ENCODE data around the gene MIOS. TPM values are rescaled to one million over a fixed set of nuclear protein-coding genes. Genes with fewer than 3 reads are reported as not detected.

The MIOS gene
- total RNA-seq, 1 donor from 2014 or later, result 62.0 TPM

DNA sequence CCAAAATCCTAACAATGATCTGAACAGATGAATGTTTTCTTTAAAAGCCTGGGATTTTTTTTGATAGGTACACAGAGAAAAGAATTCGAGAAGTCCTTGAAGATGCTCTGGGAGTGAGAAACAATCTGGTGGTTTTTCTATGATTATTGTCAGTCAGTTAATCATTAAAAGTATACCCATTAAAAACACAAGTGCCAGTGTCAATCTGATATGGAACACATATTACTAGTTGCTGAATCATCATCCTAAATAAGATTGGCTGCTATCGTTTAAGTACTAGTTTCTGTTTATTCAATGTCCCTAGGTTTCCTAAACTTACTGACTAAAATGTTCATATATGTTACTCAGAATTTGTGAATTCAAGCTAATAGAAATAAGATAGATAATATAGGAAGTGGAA is 47.2 kb upstream of the MIOS start:
- Mint-ChIP-seq H3K27ac (no peak overlapping the region), H3K4me3 (no peak overlapping the region), H3K27me3 (ENCODE audit: insufficient read depth, low read depth) (no peaks in the 10 kb centered on the region), H3K9me3 (no peaks in the 10 kb centered on the region), H3K36me3 (no peaks in the 10 kb centered on the region), H3K4me1 (peaks cover 8% of the 10 kb centered on the region)
- Histone ChIP-seq H3K79me2 (ENCODE audit: low read depth) (no peaks in the 10 kb centered on the region), H3K4me3 (no peak overlapping the region), H3K36me3 (no peaks in the 10 kb centered on the region), H3K27me3 (no peaks in the 10 kb centered on the region), H3K4me2 (no peak overlapping the region), H3F3A (ENCODE audit: low read depth) (no peaks in the 10 kb centered on the region), H3K27ac (no peak overlapping the region), H2AFZ (replicated peaks) (no peak overlapping the region), H3K4me1 (no peaks in the 10 kb centered on the region), H3K9ac (no peak overlapping the region), H4K20me1 (ENCODE audit: low read depth) (no peaks in the 10 kb centered on the region), H3K9me3 (ENCODE audit: low read depth) (no peaks in the 10 kb centered on the region)
- DNase-seq (ENCODE audit: low spot score), result no peak
- TF ChIP-seq EZH2phosphoT487 (IDR thresholded peaks at IDR 0.05) (no peak), EZH2 (IDR thresholded peaks at IDR 0.05) (no peak)
- TF ChIP-seq, protein P1, sequence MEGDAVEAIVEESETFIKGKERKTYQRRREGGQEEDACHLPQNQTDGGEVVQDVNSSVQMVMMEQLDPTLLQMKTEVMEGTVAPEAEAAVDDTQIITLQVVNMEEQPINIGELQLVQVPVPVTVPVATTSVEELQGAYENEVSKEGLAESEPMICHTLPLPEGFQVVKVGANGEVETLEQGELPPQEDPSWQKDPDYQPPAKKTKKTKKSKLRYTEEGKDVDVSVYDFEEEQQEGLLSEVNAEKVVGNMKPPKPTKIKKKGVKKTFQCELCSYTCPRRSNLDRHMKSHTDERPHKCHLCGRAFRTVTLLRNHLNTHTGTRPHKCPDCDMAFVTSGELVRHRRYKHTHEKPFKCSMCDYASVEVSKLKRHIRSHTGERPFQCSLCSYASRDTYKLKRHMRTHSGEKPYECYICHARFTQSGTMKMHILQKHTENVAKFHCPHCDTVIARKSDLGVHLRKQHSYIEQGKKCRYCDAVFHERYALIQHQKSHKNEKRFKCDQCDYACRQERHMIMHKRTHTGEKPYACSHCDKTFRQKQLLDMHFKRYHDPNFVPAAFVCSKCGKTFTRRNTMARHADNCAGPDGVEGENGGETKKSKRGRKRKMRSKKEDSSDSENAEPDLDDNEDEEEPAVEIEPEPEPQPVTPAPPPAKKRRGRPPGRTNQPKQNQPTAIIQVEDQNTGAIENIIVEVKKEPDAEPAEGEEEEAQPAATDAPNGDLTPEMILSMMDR (IDR thresholded peaks at IDR 0.05), result no peak

- no peak overlapping the region for H3K27ac Mint-ChIP-seq
- no peak overlapping the region for H3K4me3 Mint-ChIP-seq
- no peaks in the 10 kb centered on the region for H3K79me2 ChIP-seq (ENCODE audit: low read depth)
- no peaks in the 10 kb centered on the region for H3K27me3 Mint-ChIP-seq (ENCODE audit: insufficient read depth, low read depth)
- no peak for DNase-seq (ENCODE audit: low spot score)
- no peak overlapping the region for H3K9ac ChIP-seq
- H3K36me3 Mint-ChIP-seq, result no peaks in the 10 kb centered on the region
- no peaks in the 10 kb centered on the region for H3K36me3 ChIP-seq
- H3K27ac ChIP-seq, result no peak overlapping the region
- no peaks in the 10 kb centered on the region for H3K9me3 Mint-ChIP-seq
- no peaks in the 10 kb centered on the region for H3K4me1 ChIP-seq
- no peaks in the 10 kb centered on the region for H4K20me1 ChIP-seq (ENCODE audit: low read depth)
- no peaks in the 10 kb centered on the region for H3K9me3 ChIP-seq (ENCODE audit: low read depth)
- H3K4me3 ChIP-seq, result no peak overlapping the region
- H3F3A ChIP-seq (ENCODE audit: low read depth), result no peaks in the 10 kb centered on the region
- no peak for TF ChIP-seq EZH2 (IDR thresholded peaks at IDR 0.05)
- no peak for TF ChIP-seq EZH2phosphoT487 (IDR thresholded peaks at IDR 0.05)
- TF ChIP-seq, protein P1 (IDR thresholded peaks at IDR 0.05), result no peak
- no peak overlapping the region for H3K4me2 ChIP-seq
- H3K4me1 Mint-ChIP-seq, result no peaks in the 10 kb centered on the region
- no peaks in the 10 kb centered on the region for H3K27me3 ChIP-seq
- H2AFZ ChIP-seq (replicated peaks), result no peak overlapping the region
Measured at GRCh38 chr7:7521259-7521658, 45.4 kb upstream of the MIOS start.

- no peak overlapping the region for H2AFZ ChIP-seq (replicated peaks)
- no peaks in the 10 kb centered on the region for H4K20me1 ChIP-seq (ENCODE audit: low read depth)
- no peaks in the 10 kb centered on the region for H3K36me3 ChIP-seq
- H3K4me2 ChIP-seq, result no peak overlapping the region
- H3K27ac ChIP-seq, result no peak overlapping the region
- no peaks in the 10 kb centered on the region for H3K27me3 ChIP-seq
- Mint-ChIP-seq H3K9me3 (no peaks in the 10 kb centered on the region), H3K27ac (no peak overlapping the region), H3K4me3 (no peak overlapping the region), H3K4me1 (no peaks in the 10 kb centered on the region), H3K36me3 (no peaks in the 10 kb centered on the region), H3K27me3 (ENCODE audit: insufficient read depth, low read depth) (no peaks in the 10 kb centered on the region)
- DNase-seq (ENCODE audit: low spot score), result no peak
- TF ChIP-seq EZH2phosphoT487 (IDR thresholded peaks at IDR 0.05) (no peak), EZH2 (IDR thresholded peaks at IDR 0.05) (no peak)
- TF ChIP-seq, protein P1 (IDR thresholded peaks at IDR 0.05), result no peak
- H3K9me3 ChIP-seq (ENCODE audit: low read depth), result no peaks in the 10 kb centered on the region
- H3K4me3 ChIP-seq, result no peak overlapping the region
- H3F3A ChIP-seq (ENCODE audit: low read depth), result no peaks in the 10 kb centered on the region
- H3K4me1 ChIP-seq, result no peaks in the 10 kb centered on the region
- no peak overlapping the region for H3K9ac ChIP-seq
- no peaks in the 10 kb centered on the region for H3K79me2 ChIP-seq (ENCODE audit: low read depth)
Measured at GRCh38 chr7:7522421-7522820, 44.3 kb upstream of the MIOS start.
